CD14-positive monocyte (primary cell): Measurements from ENCODE around the gene ATXN2. TPM values are rescaled to one million over a fixed set of nuclear protein-coding genes. Genes with fewer than 3 reads are reported as not detected.
A peak's percentile ranks its signal among the peaks of the same experiment; 100 is the strongest.

Experiments
- DNase-seq, 3 donors: peaks; one replicate each; pipeline ENCODE4 v3.0.0-alpha.2; 2011 to 2022
- H2AFZ ChIP-seq: 2 replicates; pipeline ENCODE4 v1.6.0; 2012; ENCODE audit warnings: mild to moderate bottlenecking, low read depth, low read length, inconsistent platforms; ENCODE audit not compliant: insufficient read depth, poor library complexity, severe bottlenecking
- H3K27ac ChIP-seq, 2 donors: 1 replicate in 1 of 2; 2 replicates in 1 of 2; pipeline ENCODE4 v1.5.1; 2012 to 2013; ENCODE audit warnings: low read length in 2 of 2, control low read depth in 1 of 2, inconsistent platforms in 1 of 2, low read depth in 1 of 2, mild to moderate bottlenecking in 1 of 2
- H3K27me3 ChIP-seq, 2 donors: one replicate each; pipeline versions ENCODE4 v1.6.0 to v1.6.1; 2011 to 2013; ENCODE audit warnings: low read length in 2 of 2; ENCODE audit not compliant: control insufficient read depth in 2 of 2, insufficient read depth in 2 of 2
- H3K36me3 ChIP-seq, 2 donors: replicated peaks in 1 of 2; 1 replicate in 1 of 2; 2 replicates in 1 of 2; pipeline versions ENCODE4 v1.5.1 to v1.6.1; 2012 to 2013; ENCODE audit warnings: low read length in 2 of 2, control low read depth in 1 of 2, inconsistent platforms in 1 of 2, mild to moderate bottlenecking in 1 of 2; ENCODE audit not compliant: insufficient read depth in 2 of 2, control insufficient read depth in 1 of 2
- H3K4me1 ChIP-seq, 2 donors: 1 replicate in 1 of 2; 2 replicates in 1 of 2; pipeline versions ENCODE4 v1.5.1 to v1.6.1; 2012 to 2013; ENCODE audit warnings: low read length in 2 of 2, control low read depth in 1 of 2, inconsistent platforms in 1 of 2, mild to moderate bottlenecking in 1 of 2, moderate library complexity in 1 of 2; ENCODE audit not compliant: insufficient read depth in 2 of 2, control insufficient read depth in 1 of 2
- H3K4me2 ChIP-seq: replicated peaks from 2 replicates; pipeline ENCODE3; 2012; ENCODE audit warnings: low read length, moderate library complexity, mild to moderate bottlenecking; ENCODE audit not compliant: poor library complexity, severe bottlenecking; ENCODE audit errors: extremely low read depth
- H3K4me3 ChIP-seq, 3 experiments: fragments of 200-600 bp in 1 of 3; sonication (generic) in 1 of 3; replicated peaks in 1 of 3; 1 replicate in 2 of 3; 2 replicates in 1 of 3; pipeline ENCODE4 v1.5.1; 2011 to 2013; ENCODE audit warnings: low read length in 3 of 3, mild to moderate bottlenecking in 3 of 3, control low read depth in 2 of 3, low read depth in 2 of 3, inconsistent platforms in 1 of 3, moderate library complexity in 1 of 3
- H3K79me2 ChIP-seq: 2 replicates; pipeline ENCODE4 v1.6.0; 2012; ENCODE audit warnings: mild to moderate bottlenecking, control low read depth, inconsistent platforms, low read length, moderate library complexity; ENCODE audit not compliant: insufficient read depth
- H3K9ac ChIP-seq: 2 replicates; pipeline ENCODE4 v1.6.0; 2017; ENCODE audit warnings: low read length, mild to moderate bottlenecking; ENCODE audit not compliant: insufficient read depth, poor library complexity, severe bottlenecking
- H3K9me3 ChIP-seq, 2 donors: replicated peaks in 1 of 2; 1 replicate in 1 of 2; 2 replicates in 1 of 2; pipeline versions ENCODE4 v1.5.1 to v1.6.1; 2012 to 2013; ENCODE audit warnings: low read length in 2 of 2, control low read depth in 1 of 2; ENCODE audit not compliant: control insufficient read depth in 1 of 2, insufficient read depth in 1 of 2
- H4K20me1 ChIP-seq: 2 replicates; pipeline ENCODE4 v1.6.0; 2012; ENCODE audit warnings: mild to moderate bottlenecking, low read length, control low read depth, moderate library complexity; ENCODE audit not compliant: insufficient read depth
- H3K27ac Mint-ChIP-seq, 7 donors: one replicate each; pipeline ENCODE4 v1.8.0; 2020; ENCODE audit warnings: mild to moderate bottlenecking in 7 of 7, mixed read lengths in 7 of 7, moderate library complexity in 6 of 7, inconsistent platforms in 2 of 7
- H3K27me3 Mint-ChIP-seq, 3 donors: one replicate each; pipeline ENCODE4 v1.8.0; 2021 to 2022; ENCODE audit warnings: low read depth in 3 of 3, mild to moderate bottlenecking in 3 of 3, mixed read lengths in 3 of 3, moderate library complexity in 3 of 3, inconsistent platforms in 1 of 3
- H3K36me3 Mint-ChIP-seq, 2 donors: one replicate each; pipeline ENCODE4 v1.8.0; 2020; ENCODE audit warnings: mixed read lengths in 2 of 2, inconsistent platforms in 1 of 2, mild to moderate bottlenecking in 1 of 2
- H3K4me1 Mint-ChIP-seq: one replicate; pipeline ENCODE4 v1.8.0; 2020; ENCODE audit warnings: mild to moderate bottlenecking, mixed read lengths
- H3K4me3 Mint-ChIP-seq, 2 donors: one replicate each; pipeline ENCODE4 v1.8.0; 2020; ENCODE audit warnings: mild to moderate bottlenecking in 2 of 2, mixed read lengths in 2 of 2, moderate library complexity in 1 of 2
- H3K9me3 Mint-ChIP-seq, 7 donors: one replicate each; pipeline ENCODE4 v1.8.0; 2020 to 2022; ENCODE audit warnings: mixed read lengths in 7 of 7, mild to moderate bottlenecking in 6 of 7, moderate library complexity in 6 of 7, inconsistent platforms in 2 of 7
- CTCF ChIP-seq: fragments of 200-600 bp; IDR thresholded peaks from one replicate; pipeline ENCODE4 v1.8.0; 2022; ENCODE audit warnings: antibody characterized with exemption, mild to moderate bottlenecking
- WGBS: methylation state at CpG from one replicate; pipeline ENCODE4 v1.1.5; 2013; ENCODE audit warnings: missing lambda C conversion rate; ENCODE audit not compliant: insufficient coverage; 5-methylcytosine and 5-hydroxymethylcytosine counted together
- intact Hi-C, 2 donors: fragments of 100-400 bp; cut with micrococcal nuclease; formaldehyde crosslinking; loops; one replicate each; pipeline versions ENCODE4 v1.15.0 to v1.15.1; 2023
- polyA plus RNA-seq, 3 donors: library from polyadenylated mRNA; depleted of rRNA in 1 of 3; unstranded in 2 of 3; stranded (reverse) in 1 of 3; fragments of 300-500 nt in 2 of 3; fragments of >200 nt in 1 of 3; fragmentation: Illumina TruSeq in 2 of 3; gene quantifications; 1 replicate in 2 of 3; 2 replicates in 1 of 3; pipeline ENCODE4 v1.2.3, GENCODE V29; 2012 to 2021

ATXN2 gene
- polyA plus RNA-seq, 3 donors, result 4.3 to 28.8 (median 11.9) TPM

- Histone ChIP-seq H4K20me1 (peaks cover 100% of the 10 kb centered on the region), H3K36me3 (peaks cover 6 to 14% of the 10 kb centered on the region in 2 donors), H3K9me3 (no peaks in the 10 kb centered on the region), H2AFZ (no peak overlapping the region), H3K4me2 (peak overlapping the region; percentile 70), H3K27ac (peak overlapping the region; percentile 80 to 90), H3K9ac (peak overlapping the region; percentile 17), H3K27me3 (no peaks in the 10 kb centered on the region), H3K4me3 (peak overlapping the region in 1 of 3 experiments; percentile 56), H3K79me2 (peaks cover 100% of the 10 kb centered on the region), H3K4me1 (peaks cover 100% of the 10 kb centered on the region in 2 donors)
- H3K27ac Mint-ChIP-seq, result peak overlapping the region; percentile 85 to 95 (median 92)
- H3K4me3 Mint-ChIP-seq, result peak overlapping the region in 1 of 2 donors; percentile 56
- 89% methylated on average over 4 of the region's 6 CpGs for WGBS
- peaks cover 40 to 52% of the 10 kb centered on the region in 2 donors for H3K36me3 Mint-ChIP-seq
- peaks cover 0 to 2% (median 0%) of the 10 kb centered on the region in 3 donors for H3K27me3 Mint-ChIP-seq
- DNase-seq, result no peak
- intact Hi-C loops, result loop anchor here in 1 of 2 donors (2.0 kb wide), 1 partner anchor 13 kb away; no protein-coding TSS in a partner anchor
- H3K4me1 Mint-ChIP-seq, result peaks cover 99% of the 10 kb centered on the region
- H3K9me3 Mint-ChIP-seq, result no peaks in the 10 kb centered on the region
- no peak for TF ChIP-seq CTCF
Observed at GRCh38 chr12:111431772-111432171, 167.3 kb downstream of the ATXN2 start.

GRCh38 chr12:111430433-111431353, 168.4 kb downstream of the ATXN2 start:
- peaks cover 42 to 53% of the 10 kb centered on the region in 2 donors for H3K36me3 Mint-ChIP-seq
- Histone ChIP-seq H3K27ac (peak overlapping the region; percentile 80 to 90), H3K9ac (peak overlapping the region; percentile 19), H3K4me1 (peaks cover 100% of the 10 kb centered on the region in 2 donors), H3K79me2 (peaks cover 100% of the 10 kb centered on the region), H3K36me3 (peaks cover 12 to 24% of the 10 kb centered on the region in 2 donors), H3K4me2 (peak overlapping the region; percentile 70), H3K4me3 (peak overlapping the region in 2 of 3 experiments; percentile 7 to 56), H2AFZ (no peak overlapping the region), H3K27me3 (no peaks in the 10 kb centered on the region), H3K9me3 (no peaks in the 10 kb centered on the region), H4K20me1 (peaks cover 100% of the 10 kb centered on the region)
- TF ChIP-seq CTCF, result no peak
- peak overlapping the region; percentile 87 to 96 (median 93) for H3K27ac Mint-ChIP-seq
- intact Hi-C loops, result loop anchor here in 1 of 2 donors (2.0 kb wide), 1 partner anchor 14 kb away; no protein-coding TSS in a partner anchor
- H3K9me3 Mint-ChIP-seq, result no peaks in the 10 kb centered on the region
- peak; percentile 30 to 74 (median 58) for DNase-seq
- H3K4me1 Mint-ChIP-seq, result peaks cover 99% of the 10 kb centered on the region
- 26% methylated on average over 5 of the region's 17 CpGs for WGBS
- H3K27me3 Mint-ChIP-seq, result peaks cover 0 to 2% (median 0%) of the 10 kb centered on the region in 3 donors
- peak overlapping the region; percentile 66 to 86 for H3K4me3 Mint-ChIP-seq
